Fibroblast of mammary gland (primary cell): ENCODE data around the gene NSL1.

Experiments
- DNase-seq: peaks from one replicate; pipeline ENCODE4 v3.0.0-alpha.2; 2010; ENCODE audit warnings: low read depth
- H3K4me3 ChIP-seq: 2 replicates; pipeline ENCODE4 v1.5.1; 2011; ENCODE audit warnings: low read depth, mild to moderate bottlenecking, low read length, moderate library complexity; ENCODE audit not compliant: control insufficient read depth
- CTCF ChIP-seq: conservative IDR thresholded peaks from 2 replicates; pipeline ENCODE4 v1.5.1; 2011; ENCODE audit warnings: low read depth, low read length, inconsistent platforms; ENCODE audit not compliant: control insufficient read depth, insufficient read depth

The NSL1 gene

DNA sequence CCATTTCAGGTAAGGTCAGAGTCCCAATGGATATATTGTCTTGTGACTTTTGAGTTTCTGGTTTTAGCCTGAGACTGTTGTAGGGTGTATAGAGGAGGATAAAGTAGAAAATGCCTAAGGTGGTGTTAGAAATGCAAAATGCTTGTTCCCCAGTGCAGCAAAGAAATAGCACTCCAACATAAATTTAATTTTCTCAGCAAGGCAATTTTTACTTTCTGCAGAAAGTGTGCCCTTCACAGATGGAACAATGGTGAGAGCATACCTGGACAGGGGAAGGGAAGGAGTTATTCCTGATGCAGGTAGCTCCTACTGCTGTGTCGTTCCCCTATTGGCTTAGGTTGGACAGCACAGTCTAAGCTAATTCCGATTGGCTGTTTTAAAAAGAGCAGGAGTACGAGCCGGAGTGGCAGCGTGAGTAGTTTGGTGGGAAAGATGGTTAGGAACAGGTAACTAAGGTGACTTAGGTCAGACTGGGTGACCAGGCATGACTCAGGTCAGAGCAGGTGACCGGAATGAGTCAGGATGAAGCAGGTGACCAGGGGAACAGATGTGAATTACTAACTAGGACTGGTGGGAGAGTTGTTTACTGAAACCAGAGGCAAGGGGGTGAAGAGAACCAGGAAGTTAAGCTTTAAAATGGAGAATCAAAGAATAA lies 34.3 kb upstream of the NSL1 start:
- TF ChIP-seq CTCF = no peak
- H3K4me3 ChIP-seq = no peak overlapping the region
- no peak for DNase-seq

DNA sequence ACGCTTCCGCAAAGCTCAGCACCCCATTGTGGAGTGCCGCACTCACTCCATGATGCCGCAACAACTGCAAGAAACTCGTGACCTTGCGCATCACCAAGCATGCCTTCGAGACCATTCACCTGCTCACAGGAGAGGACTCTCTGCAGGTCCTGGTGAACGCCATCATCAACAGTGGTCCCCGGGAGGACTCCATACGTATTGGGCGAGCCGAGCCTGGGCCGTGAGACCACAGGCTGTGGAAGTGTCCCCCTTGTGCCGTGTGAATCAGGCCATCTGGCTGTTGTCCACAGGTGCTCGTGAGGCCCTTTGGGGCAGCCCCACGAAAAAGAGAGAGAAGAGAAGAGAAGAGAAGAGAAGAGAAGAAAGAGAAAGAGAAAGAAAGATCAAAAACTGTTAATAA lies 32.6 kb upstream of the NSL1 start:
- TF ChIP-seq CTCF = no peak
- DNase-seq = no peak
- no peak overlapping the region for H3K4me3 ChIP-seq

GRCh38 chr1:212822956-212823355 lies 31.4 kb upstream of the NSL1 start:
- no peak overlapping the region for H3K4me3 ChIP-seq
- TF ChIP-seq CTCF = no peak
- no peak for DNase-seq

DNA sequence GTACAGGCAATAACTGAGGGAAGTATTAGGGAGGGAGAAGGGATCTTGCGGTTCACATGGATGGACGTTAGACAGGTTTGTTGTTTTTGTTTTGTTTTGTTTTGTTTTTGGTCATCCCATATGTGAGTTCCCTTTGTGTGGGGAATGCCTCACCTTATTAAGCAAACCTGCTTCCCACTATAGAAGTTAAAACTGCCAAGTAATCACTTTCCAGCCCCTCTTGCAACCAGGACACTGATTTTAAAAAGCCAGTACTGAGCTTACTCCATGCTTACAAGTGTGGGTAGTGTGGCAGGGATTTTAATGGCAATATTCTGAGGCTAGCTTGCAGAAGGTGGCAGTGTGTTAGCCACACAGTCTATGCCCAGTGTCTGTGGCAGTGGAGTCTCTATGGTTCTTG lies 29.4 kb upstream of the NSL1 start:
- TF ChIP-seq CTCF = no peak
- no peak for DNase-seq
- H3K4me3 ChIP-seq = no peak overlapping the region

DNA sequence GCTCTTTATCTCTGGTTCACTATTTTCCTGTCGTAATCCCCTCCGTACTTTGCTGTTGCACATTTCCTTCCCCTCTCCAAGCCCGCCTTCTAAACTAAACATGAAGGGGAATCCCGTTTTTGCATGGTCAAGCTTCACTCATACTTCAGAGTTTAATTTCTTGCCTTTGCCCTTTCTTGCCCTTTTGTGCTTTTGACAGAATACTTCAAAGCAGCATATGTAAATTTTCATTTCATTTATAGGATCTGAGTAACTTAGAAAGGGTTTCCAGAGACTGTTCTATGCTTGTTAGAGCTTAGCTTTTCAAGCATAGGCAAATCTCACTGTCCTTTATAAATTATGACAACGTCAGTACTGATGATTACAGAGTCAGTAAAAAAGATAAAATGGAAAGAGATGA lies 28.1 kb upstream of the NSL1 start:
- no peak for DNase-seq
- no peak overlapping the region for H3K4me3 ChIP-seq
- no peak for TF ChIP-seq CTCF

- H3K4me3 ChIP-seq = no peak overlapping the region
- TF ChIP-seq CTCF = no peak
- no peak for DNase-seq
Measured at GRCh38 chr1:212816567-212817278, 25.1 kb upstream of the NSL1 start.
